Stimulated activated naive B cell treated with anti-CD40 and anti-IgM and Interleukin-4, amounts not matched to agents 10 μg/mL and 1 μg/mL and 100 μg/mL, for 72 hours (primary cell): Measurements from ENCODE around the gene BRSK2.
A peak's percentile ranks its signal among the peaks of the same experiment; 100 is the strongest.

Source experiments
- ATAC-seq, 2 donors: fragments of 150-1000 bp; cut with Tn5 transposase; replicated peaks; 2 replicates each; pipeline ENCODE4 v1.10.0; 2021; ENCODE audit warnings: moderate library complexity in 1 of 2
- DNase-seq: peaks from one replicate; pipeline ENCODE4 v3.0.0; 2021
- H3K27ac Mint-ChIP-seq: one replicate; pipeline ENCODE4 v1.8.0; 2022; ENCODE audit warnings: mild to moderate bottlenecking, mixed read lengths
- H3K27me3 Mint-ChIP-seq, 2 donors: one replicate each; pipeline ENCODE4 v1.8.0; 2022; ENCODE audit warnings: mixed read lengths in 2 of 2
- H3K36me3 Mint-ChIP-seq, 2 donors: one replicate each; pipeline ENCODE4 v1.8.0; 2022; ENCODE audit warnings: mixed read lengths in 2 of 2, mild to moderate bottlenecking in 1 of 2
- H3K4me1 Mint-ChIP-seq, 2 donors: one replicate each; pipeline ENCODE4 v1.8.0; 2022; ENCODE audit warnings: mixed read lengths in 2 of 2, mild to moderate bottlenecking in 1 of 2
- H3K4me3 Mint-ChIP-seq, 2 donors: one replicate each; pipeline ENCODE4 v1.8.0; 2022; ENCODE audit warnings: mild to moderate bottlenecking in 2 of 2, mixed read lengths in 2 of 2, moderate library complexity in 1 of 2
- H3K9me3 Mint-ChIP-seq, 2 donors: one replicate each; pipeline ENCODE4 v1.8.0; 2022; ENCODE audit warnings: mixed read lengths in 2 of 2, mild to moderate bottlenecking in 1 of 2

The BRSK2 gene

DNA sequence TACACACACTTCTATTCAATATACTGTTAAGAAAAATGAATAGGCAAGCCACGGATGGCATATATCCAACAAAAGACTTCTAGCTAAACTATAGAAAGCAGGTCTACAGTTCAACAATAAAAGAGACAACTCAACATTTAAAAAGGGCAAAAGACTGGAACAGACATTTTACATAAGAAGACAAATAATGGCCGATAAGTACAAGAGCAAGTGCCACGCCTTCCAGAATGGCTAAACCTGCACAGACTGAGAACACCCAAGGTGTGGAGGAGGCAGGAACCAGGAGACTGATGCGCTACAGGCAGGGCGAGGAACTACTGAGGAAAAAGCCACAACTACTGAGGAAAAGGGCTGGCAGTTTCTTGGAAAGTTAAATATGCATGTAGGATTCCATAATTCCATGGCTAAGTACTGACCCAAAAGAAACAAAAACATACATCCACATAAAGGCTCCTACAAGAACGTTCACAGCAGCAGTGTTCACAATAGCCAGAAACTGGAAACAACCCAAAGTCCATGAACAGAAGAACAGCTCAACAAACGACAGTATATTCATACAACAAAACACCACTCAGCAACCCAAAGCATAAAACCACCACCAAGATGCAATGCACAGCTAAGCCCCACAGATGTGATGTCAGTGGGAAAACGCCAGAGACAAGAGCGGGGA lies 106.5 kb downstream of the BRSK2 start:
- Mint-ChIP-seq H3K27ac (no peak overlapping the region), H3K36me3 (peaks cover 28 to 44% of the 10 kb centered on the region in 2 donors), H3K4me3 (no peak overlapping the region), H3K27me3 (no peaks in the 10 kb centered on the region), H3K4me1 (peaks cover 51 to 73% of the 10 kb centered on the region in 2 donors), H3K9me3 (peaks cover 4 to 11% of the 10 kb centered on the region in 2 donors)
- ATAC-seq, result no peak
- DNase-seq, result no peak

DNA sequence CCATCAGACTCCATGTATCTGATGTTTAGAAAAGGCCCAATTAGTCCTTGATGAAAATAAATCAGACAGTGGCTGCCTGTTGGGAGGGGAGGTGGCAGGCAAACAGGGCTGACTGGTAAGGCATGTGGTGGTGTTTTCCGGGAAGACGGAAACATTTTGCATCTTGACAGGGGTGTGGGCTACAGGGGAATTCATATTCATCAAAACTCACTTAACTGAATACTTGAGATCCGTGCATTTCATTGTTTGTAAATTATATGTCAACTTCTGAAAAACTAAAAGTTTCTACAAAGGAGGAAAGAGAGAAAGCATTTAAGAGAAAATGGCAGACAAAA lies 107.0 kb downstream of the BRSK2 start:
- peaks cover 4 to 11% of the 10 kb centered on the region in 2 donors for H3K9me3 Mint-ChIP-seq
- no peak overlapping the region for H3K4me3 Mint-ChIP-seq
- peaks cover 29 to 44% of the 10 kb centered on the region in 2 donors for H3K36me3 Mint-ChIP-seq
- no peak for ATAC-seq
- no peak for DNase-seq
- H3K27ac Mint-ChIP-seq, result no peak overlapping the region
- peaks cover 52 to 78% of the 10 kb centered on the region in 2 donors for H3K4me1 Mint-ChIP-seq
- H3K27me3 Mint-ChIP-seq, result no peaks in the 10 kb centered on the region

DNA sequence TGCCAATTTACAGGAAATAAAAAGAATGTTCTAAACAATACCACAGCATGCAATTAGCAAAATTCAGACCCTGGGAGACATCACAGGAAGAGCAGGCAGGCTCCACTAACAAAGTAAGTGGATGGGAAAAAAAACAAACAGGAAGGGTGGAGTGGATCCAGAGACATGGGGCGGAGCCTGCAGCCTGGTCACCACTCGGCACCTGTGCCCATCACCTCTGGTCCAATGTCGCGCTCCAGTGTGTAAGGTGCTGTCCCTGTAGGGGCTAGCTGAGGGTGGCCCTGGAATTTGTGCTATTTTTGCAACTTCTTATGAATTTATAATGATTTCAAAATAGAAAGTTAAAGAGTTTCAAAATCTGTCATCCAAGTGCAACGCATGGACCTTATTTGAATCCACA lies 107.9 kb downstream of the BRSK2 start:
- peaks cover 50 to 78% of the 10 kb centered on the region in 2 donors for H3K4me1 Mint-ChIP-seq
- H3K27ac Mint-ChIP-seq, result peak overlapping the region; percentile 65
- ATAC-seq, result peak; percentile 23 to 45

DNA sequence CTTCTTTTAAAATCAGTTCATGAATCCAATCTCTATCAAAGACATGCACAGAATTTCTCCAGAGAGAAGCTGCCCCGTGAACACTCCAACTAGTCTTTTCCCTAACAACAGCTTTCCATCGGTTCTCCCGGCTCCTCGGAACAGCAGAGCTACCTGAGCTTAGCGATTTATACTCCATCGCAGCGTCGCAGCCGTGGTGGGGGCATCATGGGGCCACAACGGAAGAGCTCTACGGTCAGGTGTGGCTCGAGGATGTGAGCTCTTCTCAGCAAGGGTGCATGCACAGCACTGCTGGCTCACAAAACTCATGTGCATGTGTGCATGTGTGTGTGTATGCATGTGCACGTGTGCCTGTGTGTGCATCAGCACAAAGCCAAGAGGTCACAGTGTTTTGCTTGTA lies 108.5 kb downstream of the BRSK2 start:
- H3K27ac Mint-ChIP-seq, result no peak overlapping the region

More for the DNA sequence above, 107.9 kb downstream of the BRSK2 start:
- no peaks in the 10 kb centered on the region for H3K27me3 Mint-ChIP-seq
- H3K9me3 Mint-ChIP-seq, result peaks cover 4 to 11% of the 10 kb centered on the region in 2 donors
- H3K4me3 Mint-ChIP-seq, result no peak overlapping the region
- DNase-seq, result no peak
- H3K36me3 Mint-ChIP-seq, result peaks cover 30 to 44% of the 10 kb centered on the region in 2 donors

DNA sequence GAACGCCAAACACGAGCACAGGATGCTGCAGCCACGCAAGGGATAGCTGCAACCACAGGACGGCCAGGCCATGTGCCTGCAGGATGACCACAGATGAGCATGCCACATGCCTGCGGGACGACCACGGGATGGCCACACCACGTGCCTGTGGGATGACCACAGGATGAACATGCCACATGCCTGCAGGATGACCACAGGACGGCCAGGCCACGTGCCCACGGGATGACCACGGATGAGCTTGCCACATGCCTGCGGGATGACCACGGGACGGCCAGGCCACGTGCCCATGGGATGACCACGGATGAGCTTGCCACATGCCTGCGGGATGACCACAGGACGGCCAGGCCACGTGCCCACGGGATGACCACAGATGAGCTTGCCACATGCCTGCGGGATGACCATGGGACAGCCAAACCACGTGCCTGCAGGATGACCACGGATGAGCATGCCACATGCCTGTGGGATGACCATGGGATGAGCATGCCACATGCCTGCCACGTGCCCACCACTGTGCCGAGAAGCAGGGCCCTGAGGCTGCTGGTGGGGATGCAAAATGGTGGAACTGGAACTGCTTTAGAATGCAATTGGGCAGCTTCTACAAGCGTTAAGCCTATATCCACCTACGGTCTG lies 109.6 kb downstream of the BRSK2 start:
- no peak for ATAC-seq
- H3K27me3 Mint-ChIP-seq, result no peaks in the 10 kb centered on the region
- H3K36me3 Mint-ChIP-seq, result peaks cover 30 to 44% of the 10 kb centered on the region in 2 donors
- peaks cover 4 to 10% of the 10 kb centered on the region in 2 donors for H3K9me3 Mint-ChIP-seq
- H3K27ac Mint-ChIP-seq, result no peak overlapping the region
- no peak overlapping the region for H3K4me3 Mint-ChIP-seq
- no peak for DNase-seq
- peaks cover 47 to 71% of the 10 kb centered on the region in 2 donors for H3K4me1 Mint-ChIP-seq

More for the DNA sequence above, 108.5 kb downstream of the BRSK2 start:
- H3K4me1 Mint-ChIP-seq, result peaks cover 49 to 78% of the 10 kb centered on the region in 2 donors
- DNase-seq, result no peak
- H3K27me3 Mint-ChIP-seq, result no peaks in the 10 kb centered on the region
- H3K4me3 Mint-ChIP-seq, result peak overlapping the region in 1 of 2 donors; percentile 19
- ATAC-seq, result no peak
- H3K36me3 Mint-ChIP-seq, result peaks cover 30 to 44% of the 10 kb centered on the region in 2 donors
- H3K9me3 Mint-ChIP-seq, result peaks cover 4 to 11% of the 10 kb centered on the region in 2 donors

DNA sequence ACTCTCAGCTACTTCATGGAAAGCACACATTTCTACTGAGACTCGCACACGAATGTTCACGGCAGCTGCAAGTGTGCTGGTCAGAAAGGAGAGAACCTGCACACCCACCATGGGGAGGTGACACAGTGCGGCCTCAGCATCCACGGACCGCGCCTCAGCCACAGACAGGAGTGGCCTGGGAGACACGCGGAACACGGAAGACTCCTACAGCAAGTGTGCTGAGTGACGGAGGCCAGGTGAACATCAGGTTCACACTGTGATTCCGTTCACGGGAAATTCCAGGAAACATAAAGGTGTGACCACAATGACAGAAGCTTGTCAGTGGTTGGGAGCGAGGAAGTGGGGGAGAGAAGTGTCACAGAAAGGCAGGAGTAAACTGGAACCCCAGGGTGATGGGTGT lies 110.2 kb downstream of the BRSK2 start:
- peaks cover 30 to 44% of the 10 kb centered on the region in 2 donors for H3K36me3 Mint-ChIP-seq
- peaks cover 4 to 10% of the 10 kb centered on the region in 2 donors for H3K9me3 Mint-ChIP-seq
- H3K4me1 Mint-ChIP-seq, result peaks cover 44 to 67% of the 10 kb centered on the region in 2 donors
- H3K4me3 Mint-ChIP-seq, result no peak overlapping the region
- ATAC-seq (no peak), DNase-seq (no peak)
- no peaks in the 10 kb centered on the region for H3K27me3 Mint-ChIP-seq
- no peak overlapping the region for H3K27ac Mint-ChIP-seq

DNA sequence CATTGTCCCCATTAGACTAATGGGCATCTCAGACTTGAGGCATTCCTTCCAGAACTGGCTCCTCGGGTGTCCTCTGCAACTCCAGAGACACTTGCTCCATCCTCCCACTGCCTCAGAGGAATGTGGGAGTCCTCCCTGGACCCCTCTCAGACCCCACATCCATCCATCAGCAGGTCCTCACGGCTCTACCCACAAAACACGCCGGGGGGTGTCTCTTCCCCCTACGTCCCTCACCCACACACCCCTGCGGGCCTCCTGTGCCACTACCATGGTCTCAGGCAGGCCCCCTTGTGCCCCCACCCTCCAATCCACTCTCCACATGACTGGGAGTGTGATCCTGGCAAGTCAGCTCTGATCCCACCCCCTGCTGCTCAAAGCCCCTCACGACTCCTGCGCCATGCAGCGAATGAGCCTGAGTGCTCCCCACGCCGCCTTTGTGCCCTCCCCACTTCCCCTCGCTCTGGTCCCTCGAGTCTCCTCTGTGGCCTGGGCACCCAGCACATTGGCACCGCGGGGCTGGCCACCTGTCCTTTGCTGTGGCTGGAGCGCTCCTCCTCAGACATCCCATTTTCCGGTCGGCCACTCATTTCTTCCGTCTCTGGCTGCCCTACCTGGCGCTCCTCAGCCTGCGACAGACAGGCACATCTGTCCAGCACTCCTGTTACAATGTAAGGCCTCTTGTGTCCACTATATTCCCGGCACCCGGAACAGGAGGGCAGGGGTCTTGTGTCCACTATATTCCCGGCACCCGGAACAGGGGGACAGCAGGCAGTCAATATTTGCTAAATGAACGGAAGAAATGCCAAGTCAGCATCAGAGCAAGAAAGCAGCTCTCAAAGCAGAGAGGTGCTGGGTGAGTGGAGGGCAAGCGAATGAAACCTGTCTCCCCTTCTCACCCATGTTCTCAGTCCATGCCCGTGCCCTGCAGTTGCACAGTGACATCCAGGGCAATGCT lies 111.0 kb downstream of the BRSK2 start:
- Mint-ChIP-seq H3K9me3 (peaks cover 4 to 10% of the 10 kb centered on the region in 2 donors), H3K4me3 (no peak overlapping the region), H3K4me1 (peaks cover 44 to 67% of the 10 kb centered on the region in 2 donors), H3K36me3 (peaks cover 28 to 43% of the 10 kb centered on the region in 2 donors), H3K27me3 (no peaks in the 10 kb centered on the region), H3K27ac (peak overlapping the region; percentile 73)
- DNase-seq (no peak), ATAC-seq (no peak)

DNA sequence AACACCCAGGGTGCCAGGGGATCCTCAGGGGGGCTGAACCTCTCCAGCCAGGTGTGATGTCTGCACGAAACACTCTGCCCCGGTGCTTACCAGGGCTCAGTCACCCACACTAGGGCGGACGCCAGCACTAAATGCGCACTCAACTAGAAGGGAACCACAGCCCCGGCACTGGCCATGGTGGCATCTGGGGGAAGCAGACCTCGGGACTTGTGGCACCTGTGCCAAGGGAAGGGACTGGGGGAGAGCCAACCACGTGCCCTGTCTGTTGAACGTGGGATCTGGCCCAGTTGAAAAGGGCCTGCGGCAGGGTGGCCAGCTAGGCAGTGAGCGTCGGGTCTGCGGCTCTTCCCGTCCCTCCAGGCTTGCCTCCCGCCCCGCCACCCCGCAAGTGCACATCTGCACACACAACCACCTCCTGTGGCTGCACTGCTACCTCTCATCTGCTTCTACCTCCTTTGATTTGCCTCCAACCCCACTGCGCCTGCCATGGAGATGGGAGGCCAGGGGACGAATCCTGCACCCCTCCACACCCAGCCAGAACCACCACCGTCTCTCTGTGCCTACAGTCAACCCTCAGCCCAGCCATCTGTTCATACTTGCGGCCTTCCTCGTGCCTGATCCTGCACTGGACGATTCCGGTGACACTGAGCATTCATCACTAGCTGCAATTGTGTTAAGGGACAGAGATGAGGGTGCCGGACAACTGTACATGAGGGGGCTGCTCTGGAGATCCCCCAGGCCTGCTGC lies 111.9 kb downstream of the BRSK2 start:
- H3K9me3 Mint-ChIP-seq, result peaks cover 4 to 9% of the 10 kb centered on the region in 2 donors
- H3K4me1 Mint-ChIP-seq, result peaks cover 36 to 64% of the 10 kb centered on the region in 2 donors
- ATAC-seq, result no peak
- no peak for DNase-seq
- H3K36me3 Mint-ChIP-seq, result peaks cover 26 to 35% of the 10 kb centered on the region in 2 donors
- no peak overlapping the region for H3K4me3 Mint-ChIP-seq
- no peaks in the 10 kb centered on the region for H3K27me3 Mint-ChIP-seq
- H3K27ac Mint-ChIP-seq, result peak overlapping the region; percentile 73

DNA sequence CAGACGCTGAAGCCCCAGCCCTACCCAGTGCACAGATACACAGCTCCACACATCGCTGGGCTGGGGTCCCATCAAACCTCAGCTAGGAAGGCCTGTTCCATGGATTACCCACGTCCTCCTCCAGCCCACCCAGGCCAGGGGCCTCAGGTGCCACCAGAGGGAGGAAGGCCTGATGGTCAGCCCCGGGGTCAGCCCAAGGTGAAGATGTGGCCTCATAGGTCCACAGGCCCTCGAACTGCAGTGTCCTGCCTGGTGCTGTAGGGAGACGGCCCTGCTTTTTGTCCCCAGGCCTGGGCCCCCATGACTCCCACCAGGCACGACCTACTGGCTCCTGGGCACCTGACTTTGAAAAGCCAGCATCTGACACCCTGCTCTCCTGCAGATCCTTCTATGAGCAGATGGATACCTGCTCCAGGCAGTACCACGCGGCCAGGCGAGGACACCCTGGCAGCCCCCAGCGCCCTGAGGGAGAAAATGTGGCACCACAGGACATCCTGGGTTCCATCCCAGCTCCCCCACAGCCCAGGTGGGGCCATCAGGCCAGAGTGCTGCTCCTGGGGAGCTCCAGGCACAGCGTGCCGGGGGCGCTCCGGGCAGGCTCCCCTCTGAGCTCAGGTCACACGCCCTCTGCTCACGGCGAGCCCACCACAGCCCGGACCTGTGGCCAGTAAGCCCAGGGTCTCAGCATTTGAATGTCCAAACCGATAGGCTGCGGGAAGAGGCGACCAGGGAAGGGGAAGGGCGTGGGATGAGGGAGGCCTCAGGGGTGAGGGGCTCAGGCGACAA lies 112.6 kb downstream of the BRSK2 start:
- no peak for ATAC-seq
- H3K27ac Mint-ChIP-seq, result peak overlapping the region; percentile 60
- H3K36me3 Mint-ChIP-seq, result peaks cover 26 to 28% of the 10 kb centered on the region in 2 donors
- peaks cover 4 to 9% of the 10 kb centered on the region in 2 donors for H3K9me3 Mint-ChIP-seq
- H3K4me3 Mint-ChIP-seq, result no peak overlapping the region
- peaks cover 33 to 64% of the 10 kb centered on the region in 2 donors for H3K4me1 Mint-ChIP-seq
- no peak for DNase-seq
- no peaks in the 10 kb centered on the region for H3K27me3 Mint-ChIP-seq

DNA sequence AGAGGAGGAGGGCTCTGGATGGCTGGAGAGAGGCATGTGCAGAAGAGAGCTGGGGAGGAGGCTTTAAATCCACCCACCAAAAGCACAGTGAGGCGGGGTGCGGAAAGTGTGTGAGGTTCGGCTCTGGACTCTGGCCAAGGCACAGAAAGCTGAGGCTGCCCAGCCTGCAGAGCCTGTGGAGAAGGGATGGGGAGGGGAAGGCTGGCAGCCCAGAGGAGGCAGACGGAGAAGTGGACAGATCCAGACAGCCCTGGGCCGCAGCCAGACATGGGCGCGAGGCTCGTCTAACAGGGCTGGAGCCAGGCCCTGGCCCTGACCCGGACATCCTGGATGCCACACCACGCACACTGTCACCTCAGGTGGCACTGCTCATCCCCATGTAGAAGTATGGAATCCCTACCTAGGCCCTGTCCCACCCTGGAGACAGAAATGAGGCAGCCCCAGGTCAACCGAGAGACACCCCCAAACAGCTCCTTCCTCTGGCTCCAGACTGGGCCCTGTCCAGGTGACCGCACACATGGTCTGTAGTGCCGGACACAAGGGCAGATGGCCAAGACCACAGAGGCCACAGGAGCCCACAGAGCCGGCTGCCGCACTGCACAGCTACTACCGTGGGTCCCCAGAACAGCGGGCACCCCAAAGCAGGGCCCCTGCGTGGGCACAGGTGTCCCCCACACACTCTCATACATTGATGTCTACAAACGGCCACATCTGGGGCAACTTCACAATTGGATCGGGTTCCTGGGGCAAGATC lies 113.4 kb downstream of the BRSK2 start:
- H3K27ac Mint-ChIP-seq, result peak overlapping the region; percentile 60
- peaks cover 4 to 9% of the 10 kb centered on the region in 2 donors for H3K9me3 Mint-ChIP-seq
- no peak overlapping the region for H3K4me3 Mint-ChIP-seq
- H3K27me3 Mint-ChIP-seq, result no peaks in the 10 kb centered on the region
- H3K36me3 Mint-ChIP-seq, result peaks cover 24 to 26% of the 10 kb centered on the region in 2 donors
- no peak for DNase-seq
- peaks cover 33 to 64% of the 10 kb centered on the region in 2 donors for H3K4me1 Mint-ChIP-seq
- no peak for ATAC-seq

DNA sequence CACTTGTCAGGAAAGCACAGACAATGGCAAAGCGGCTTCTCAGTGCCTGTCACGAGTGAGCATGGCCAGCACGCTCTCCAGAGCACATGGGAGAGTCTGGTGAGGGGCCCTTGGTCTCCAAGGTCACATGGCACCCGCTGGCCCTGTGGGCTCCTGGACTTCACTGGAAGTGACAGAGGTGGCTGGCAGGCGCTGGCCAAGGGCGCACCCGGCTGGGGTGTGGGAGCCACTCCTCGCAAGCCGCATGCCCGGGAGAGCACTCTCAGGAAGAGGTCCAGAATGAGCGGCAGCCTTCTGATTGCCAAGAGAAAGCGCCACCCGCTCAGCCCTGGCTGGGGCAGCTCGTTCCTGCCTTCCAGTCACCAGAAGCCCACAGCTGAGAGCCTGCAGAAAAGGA lies 114.0 kb downstream of the BRSK2 start:
- no peaks in the 10 kb centered on the region for H3K27me3 Mint-ChIP-seq
- ATAC-seq, result no peak
- H3K4me3 Mint-ChIP-seq, result no peak overlapping the region
- peaks cover 19 to 20% of the 10 kb centered on the region in 2 donors for H3K36me3 Mint-ChIP-seq
- H3K9me3 Mint-ChIP-seq, result peaks cover 4 to 9% of the 10 kb centered on the region in 2 donors
- H3K27ac Mint-ChIP-seq, result no peak overlapping the region
- H3K4me1 Mint-ChIP-seq, result peaks cover 33 to 66% of the 10 kb centered on the region in 2 donors
- DNase-seq, result no peak

DNA sequence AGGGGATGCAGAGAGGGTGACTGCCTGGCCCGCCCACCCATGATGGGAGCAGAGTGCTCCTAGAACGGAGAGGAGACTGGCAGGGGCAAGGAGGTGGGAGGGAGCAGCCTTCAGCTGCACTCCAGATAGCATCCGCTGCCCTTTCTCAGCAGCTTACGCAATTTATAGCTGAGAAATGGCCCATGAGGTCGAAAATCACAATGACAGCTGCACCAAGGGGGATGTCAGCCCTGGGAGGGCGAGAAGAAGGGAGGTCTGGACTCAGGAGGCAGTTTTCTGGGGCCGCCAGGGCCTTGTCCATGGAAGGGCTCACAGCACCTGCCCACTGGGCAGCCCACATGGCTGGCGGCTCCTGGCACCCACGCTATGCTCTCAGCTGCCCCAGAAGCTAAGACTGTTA lies 114.4 kb downstream of the BRSK2 start:
- Mint-ChIP-seq H3K4me1 (peaks cover 32 to 66% of the 10 kb centered on the region in 2 donors), H3K36me3 (peaks cover 14 to 16% of the 10 kb centered on the region in 2 donors), H3K27me3 (no peaks in the 10 kb centered on the region), H3K9me3 (peaks cover under 1 to 6% of the 10 kb centered on the region in 2 donors), H3K4me3 (no peak overlapping the region), H3K27ac (no peak overlapping the region)
- DNase-seq (no peak), ATAC-seq (no peak)
